IMR-90 (cell line): Measurements from ENCODE around the gene CDK6. TPM values are rescaled to one million over a fixed set of nuclear protein-coding genes. Genes with fewer than 3 reads are reported as not detected.
A peak's percentile ranks its signal among the peaks of the same experiment; 100 is the strongest.

Experiments used
- ATAC-seq: fragments of 200-7000 bp; cut with Tn5 transposase; 2 replicates; pipeline ENCODE4 v1.9.1; 2020; ENCODE audit warnings: low read depth, mild to moderate bottlenecking, moderate library complexity
- BruUV-seq: library from RNA; stranded (reverse); fragments of 400-500 nt; replicated peaks from 2 replicates; lab custom pipeline; 2021; lab: Mats Ljungman, UMichigan
- CTCF ChIA-PET: fragments of 300-600 bp; formaldehyde crosslinking; extraction: SDS; loops from one replicate; lab custom pipeline; 2021; ENCODE audit warnings: antibody characterized with exemption; lab: Yijun Ruan, JAX
- POLR2A ChIA-PET: fragments of 300-600 bp; sonication (Branson Sonifier 250); formaldehyde crosslinking; loops from one replicate; lab custom pipeline; 2022; ENCODE audit warnings: antibody characterized with exemption; ENCODE audit not compliant: unreplicated experiment; lab: Charles Lee
- DNase-seq: peaks from one replicate; pipeline ENCODE4 v3.0.0; 2013
- H2AFZ ChIP-seq: replicated peaks from 2 replicates; pipeline ENCODE3; 2013; ENCODE audit warnings: low read length, mild to moderate bottlenecking; ENCODE audit not compliant: poor library complexity
- H2AK5ac ChIP-seq: 2 replicates; pipeline ENCODE4 v1.6.1; 2013; ENCODE audit warnings: low read depth, low read length, inconsistent platforms
- H2AK9ac ChIP-seq: replicated peaks from 2 replicates; pipeline ENCODE3; 2013; ENCODE audit warnings: mild to moderate bottlenecking, low read depth, low read length, moderate library complexity; ENCODE audit not compliant: poor library complexity
- H2BK120ac ChIP-seq: 2 replicates; pipeline ENCODE4 v1.6.1; 2013; ENCODE audit warnings: low read depth, low read length, inconsistent platforms
- H2BK15ac ChIP-seq: 3 replicates; pipeline ENCODE4 v1.6.1; 2013; ENCODE audit warnings: low read depth, low read length, inconsistent platforms
- H2BK20ac ChIP-seq: 2 replicates; pipeline ENCODE4 v1.6.1; 2013; ENCODE audit warnings: low read depth, mild to moderate bottlenecking, inconsistent platforms, low read length, moderate library complexity
- H2BK5ac ChIP-seq: 2 replicates; pipeline ENCODE4 v1.6.1; 2013; ENCODE audit warnings: mild to moderate bottlenecking, low read depth, low read length, inconsistent platforms; ENCODE audit not compliant: poor library complexity, severe bottlenecking
- H3K14ac ChIP-seq: replicated peaks from 2 replicates; pipeline ENCODE4 v1.6.1; 2013; ENCODE audit warnings: low read depth, low read length, inconsistent platforms
- H3K18ac ChIP-seq: 2 replicates; pipeline ENCODE4 v1.6.1; 2013; ENCODE audit warnings: low read depth, low read length, control low read depth
- H3K23ac ChIP-seq: 2 replicates; pipeline ENCODE4 v1.6.1; 2013; ENCODE audit warnings: low read depth, low read length, inconsistent platforms
- H3K27ac ChIP-seq: 2 replicates; pipeline ENCODE4 v1.5.1; 2013; ENCODE audit warnings: mild to moderate bottlenecking, control low read depth, low read length; ENCODE audit not compliant: insufficient read depth
- H3K27me3 ChIP-seq: 2 replicates; pipeline ENCODE4 v1.6.1; 2013; ENCODE audit warnings: low read length; ENCODE audit not compliant: control insufficient read depth, insufficient read depth
- H3K36me3 ChIP-seq: 2 replicates; pipeline ENCODE4 v1.6.1; 2013; ENCODE audit warnings: low read length, mixed read lengths; ENCODE audit not compliant: control insufficient read depth, insufficient read depth
- H3K4ac ChIP-seq: 2 replicates; pipeline ENCODE4 v1.6.1; 2013; ENCODE audit warnings: low read depth, low read length, inconsistent platforms
- H3K4me1 ChIP-seq: 2 replicates; pipeline ENCODE4 v1.6.1; 2013; ENCODE audit warnings: low read length, mixed read lengths; ENCODE audit not compliant: control insufficient read depth, insufficient read depth
- H3K4me2 ChIP-seq: 2 replicates; pipeline ENCODE4 v1.6.1; 2013; ENCODE audit warnings: low read depth, mild to moderate bottlenecking, control low read depth, low read length, moderate library complexity
- H3K4me3 ChIP-seq: 2 replicates; pipeline ENCODE4 v1.5.1; 2013; ENCODE audit warnings: low read depth, mild to moderate bottlenecking, control low read depth, low read length, moderate library complexity; ENCODE audit not compliant: insufficient read depth
- H3K56ac ChIP-seq: 2 replicates; pipeline ENCODE4 v1.6.1; 2013; ENCODE audit warnings: low read length, inconsistent platforms; ENCODE audit not compliant: insufficient read depth; ENCODE audit errors: extremely low read depth
- H3K79me1 ChIP-seq, 2 experiments: 2 replicates each; pipeline ENCODE4 v1.6.1; 2013; ENCODE audit warnings: low read length in 2 of 2, inconsistent platforms in 1 of 2, low read depth in 1 of 2
- H3K9ac ChIP-seq: 2 replicates; pipeline ENCODE4 v1.6.1; 2013; ENCODE audit warnings: low read depth, low read length, control low read depth
- H3K9me1 ChIP-seq: 2 replicates; pipeline ENCODE4 v1.6.1; 2013; ENCODE audit warnings: low read length, inconsistent platforms; ENCODE audit not compliant: insufficient read depth
- H3K9me3 ChIP-seq: 2 replicates; pipeline ENCODE4 v1.6.1; 2013; ENCODE audit warnings: low read length; ENCODE audit not compliant: control insufficient read depth, insufficient read depth
- H4K20me1 ChIP-seq: 2 replicates; pipeline ENCODE4 v1.6.1; 2013; ENCODE audit warnings: low read length, inconsistent platforms; ENCODE audit not compliant: insufficient read depth
- H4K5ac ChIP-seq: 2 replicates; pipeline ENCODE4 v1.6.1; 2013; ENCODE audit warnings: mild to moderate bottlenecking, low read depth, low read length, control low read depth
- H4K8ac ChIP-seq, 2 experiments: 2 replicates each; pipeline ENCODE4 v1.6.1; 2013; ENCODE audit warnings: low read depth in 2 of 2, low read length in 2 of 2, control low read depth in 1 of 2, inconsistent platforms in 1 of 2
- H4K91ac ChIP-seq: 2 replicates; pipeline ENCODE4 v1.6.1; 2013; ENCODE audit warnings: low read depth, low read length, inconsistent platforms; ENCODE audit not compliant: insufficient read depth
- BHLHE40 ChIP-seq: fragments of 150-350 bp; IDR thresholded peaks from 2 replicates; pipeline ENCODE4 v1.6.1; 2016; ENCODE audit warnings: mild to moderate bottlenecking, low read depth, low read length
- CEBPB ChIP-seq: IDR thresholded peaks from 2 replicates; pipeline ENCODE4 v1.6.1; 2012; ENCODE audit warnings: low read depth, low read length, improper control_type of control experiment
- CHD1 ChIP-seq: IDR thresholded peaks from 2 replicates; pipeline ENCODE4 v1.6.1; 2012; ENCODE audit warnings: low read depth, low read length, improper control_type of control experiment
- FOS ChIP-seq: fragments of 150-350 bp; IDR thresholded peaks from 2 replicates; pipeline ENCODE4 v1.6.1; 2016; ENCODE audit warnings: low read depth, low read length
- MAFK ChIP-seq: IDR thresholded peaks from 2 replicates; pipeline ENCODE4 v1.6.1; 2012; ENCODE audit warnings: low read depth, low read length, improper control_type of control experiment
- MAZ ChIP-seq: IDR thresholded peaks from 2 replicates; pipeline ENCODE4 v1.6.1; 2012; ENCODE audit warnings: low read depth, mild to moderate bottlenecking, low read length, improper control_type of control experiment, moderate library complexity, borderline replicate concordance
- MXI1 ChIP-seq: IDR thresholded peaks from 2 replicates; pipeline ENCODE4 v1.6.1; 2012; ENCODE audit warnings: low read depth, mild to moderate bottlenecking, low read length, moderate library complexity, borderline replicate concordance
- NFE2L2 ChIP-seq: fragments of 150-350 bp; IDR thresholded peaks from 2 replicates; pipeline ENCODE4 v1.6.1; 2016; ENCODE audit warnings: low read depth, mild to moderate bottlenecking, low read length
- POLR2A ChIP-seq: IDR thresholded peaks from 2 replicates; pipeline ENCODE4 v1.6.1; 2012; ENCODE audit warnings: mild to moderate bottlenecking, low read depth, low read length
- RAD21 ChIP-seq: IDR thresholded peaks from 2 replicates; pipeline ENCODE4 v1.6.1; 2012; ENCODE audit warnings: low read length, improper control_type of control experiment
- RCOR1 ChIP-seq: IDR thresholded peaks from 2 replicates; pipeline ENCODE4 v1.6.1; 2012; ENCODE audit warnings: mild to moderate bottlenecking, low read length, improper control_type of control experiment; ENCODE audit not compliant: insufficient replicate concordance
- RFX5 ChIP-seq: IDR thresholded peaks from 2 replicates; pipeline ENCODE4 v1.8.0; 2012; ENCODE audit warnings: low read depth, mild to moderate bottlenecking, low read length, moderate library complexity
- SMC3 ChIP-seq: fragments of 150-350 bp; IDR thresholded peaks from 2 replicates; pipeline ENCODE4 v1.6.1; 2016; ENCODE audit warnings: low read depth, mild to moderate bottlenecking, antibody characterized with exemption, low read length, moderate library complexity
- WGBS, 2 experiments: methylation state at CpG; one replicate each; pipeline versions ENCODE4 v1.1.5 to v1.1.7; 2013; ENCODE audit warnings: missing lambda C conversion rate in 2 of 2; ENCODE audit not compliant: insufficient read length in 1 of 2; ENCODE audit errors: extremely low coverage in 2 of 2; 5-methylcytosine and 5-hydroxymethylcytosine counted together
- dilution Hi-C: fragments of 300-500 bp; cut with HindIII; formaldehyde crosslinking; loops from one replicate; pipeline ENCODE4 v1.14.3; 2018; ENCODE audit warnings: low sequenced_read_pairs; ENCODE audit not compliant: unreplicated experiment
- in situ Hi-C: fragments of 300-500 bp; cut with MboI; formaldehyde crosslinking; loops from 3 replicates; pipeline ENCODE4 v1.14.3; 2019; ENCODE audit warnings: low sequenced_read_pairs, inconsistent platforms, mixed read lengths
- intact Hi-C: fragments of 100-400 bp; cut with micrococcal nuclease; formaldehyde crosslinking; loops from 2 replicates; pipeline ENCODE4 v1.10.0; 2022
- polyA plus RNA-seq, 3 experiments: library from polyadenylated mRNA; depleted of rRNA; stranded (reverse); fragments of >200 nt; gene quantifications; 2 replicates each; pipeline ENCODE4 v1.2.3, GENCODE V29; 2012; ENCODE audit warnings: low replicate concordance in 1 of 3
- total RNA-seq: library from RNA; depleted of rRNA; stranded (reverse); fragments of >200 nt; gene quantifications from 2 replicates; pipeline ENCODE4 v1.2.3, GENCODE V29; 2012
- TF ChIP-seq, protein P1 (sequence below): fragments of 150-350 bp; IDR thresholded peaks from 2 replicates; pipeline ENCODE4 v1.6.1; 2017; ENCODE audit warnings: mild to moderate bottlenecking, antibody characterized with exemption, low read length, low read depth
- TF ChIP-seq, protein P2 (sequence below): conservative IDR thresholded peaks from 2 replicates; pipeline ENCODE4 v1.5.1; 2012; ENCODE audit warnings: mild to moderate bottlenecking, low read depth, low read length, improper control_type of control experiment
- TF ChIP-seq, protein P3 (sequence below): fragments of 150-350 bp; IDR thresholded peaks from 2 replicates; pipeline ENCODE4 v1.6.1; 2016; ENCODE audit warnings: low read depth, mild to moderate bottlenecking, low read length, moderate library complexity, borderline replicate concordance

CDK6 gene
- total and polyA plus RNA-seq, 2 of the 4 experiments (the other 2 are of a cell fraction), result 21.5 to 195 TPM

DNA sequence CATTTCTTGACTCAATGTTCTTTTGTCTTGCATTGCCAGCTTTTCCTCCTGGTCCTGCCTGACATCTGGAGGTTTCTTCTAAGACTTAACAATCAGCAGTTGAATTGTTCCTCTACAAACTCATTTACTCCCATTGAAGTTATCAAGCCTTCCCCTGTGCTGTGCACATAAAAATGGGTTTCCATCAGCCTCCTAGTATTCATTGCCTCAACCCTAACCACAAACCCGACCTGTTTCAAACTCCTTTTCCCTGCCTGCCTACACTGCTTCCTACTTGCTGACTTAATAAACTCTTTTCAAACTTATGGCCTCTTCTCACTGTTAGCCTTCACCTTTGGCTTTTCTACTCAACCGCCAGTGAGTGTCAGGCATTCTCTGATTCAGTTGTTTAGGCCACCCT is 9.4 kb upstream of the CDK6 start:
- POLR2A ChIA-PET, result no interaction called here

More for the DNA sequence above, 9.4 kb upstream of the CDK6 start:
- intact Hi-C loops, result no loop called here
- dilution Hi-C loops, result no loop called here
- Histone ChIP-seq H2AFZ (peak overlapping the region; percentile 29), H3K23ac (no peak overlapping the region), H2BK120ac (no peak overlapping the region; the same call in 1 of the 2 replicates), H3K79me1 (no peaks in the 10 kb centered on the region), H3K14ac (no peak overlapping the region), H3K27ac (no peak overlapping the region), H4K91ac (no peak overlapping the region), H3K9me3 (no peaks in the 10 kb centered on the region), H3K4me2 (no peak overlapping the region), H3K27me3 (no peaks in the 10 kb centered on the region), H3K9me1 (peaks cover 3% of the 10 kb centered on the region; the same call in 1 of the 2 replicates), H2BK5ac (no peak overlapping the region), H3K36me3 (no peaks in the 10 kb centered on the region), H3K4ac (no peak overlapping the region), H2AK9ac (no peak overlapping the region), H2BK15ac (no peak overlapping the region), H4K8ac (no peak overlapping the region), H3K18ac (no peak overlapping the region), H2BK20ac (no peak overlapping the region), H3K4me3 (no peak overlapping the region), H3K56ac (no peak overlapping the region), H3K4me1 (peaks cover 7% of the 10 kb centered on the region; the same call in 1 of the 2 replicates), H2AK5ac (no peak overlapping the region), H4K5ac (no peak overlapping the region; the same call in 1 of the 2 replicates), H3K9ac (no peak overlapping the region), H4K20me1 (no peaks in the 10 kb centered on the region)
- no TSS peak for BruUV-seq
- TF ChIP-seq FOS (no peak), RAD21 (no peak), MAFK (no peak), MAZ (no peak), RFX5 (no peak), NFE2L2 (no peak), CHD1 (no peak), SMC3 (no peak), RCOR1 (no peak), POLR2A (no peak), MXI1 (no peak), CEBPB (no peak), BHLHE40 (no peak)
- TF ChIP-seq, protein P1, sequence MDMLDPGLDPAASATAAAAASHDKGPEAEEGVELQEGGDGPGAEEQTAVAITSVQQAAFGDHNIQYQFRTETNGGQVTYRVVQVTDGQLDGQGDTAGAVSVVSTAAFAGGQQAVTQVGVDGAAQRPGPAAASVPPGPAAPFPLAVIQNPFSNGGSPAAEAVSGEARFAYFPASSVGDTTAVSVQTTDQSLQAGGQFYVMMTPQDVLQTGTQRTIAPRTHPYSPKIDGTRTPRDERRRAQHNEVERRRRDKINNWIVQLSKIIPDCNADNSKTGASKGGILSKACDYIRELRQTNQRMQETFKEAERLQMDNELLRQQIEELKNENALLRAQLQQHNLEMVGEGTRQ, result no peak
- TF ChIP-seq, protein P2, sequence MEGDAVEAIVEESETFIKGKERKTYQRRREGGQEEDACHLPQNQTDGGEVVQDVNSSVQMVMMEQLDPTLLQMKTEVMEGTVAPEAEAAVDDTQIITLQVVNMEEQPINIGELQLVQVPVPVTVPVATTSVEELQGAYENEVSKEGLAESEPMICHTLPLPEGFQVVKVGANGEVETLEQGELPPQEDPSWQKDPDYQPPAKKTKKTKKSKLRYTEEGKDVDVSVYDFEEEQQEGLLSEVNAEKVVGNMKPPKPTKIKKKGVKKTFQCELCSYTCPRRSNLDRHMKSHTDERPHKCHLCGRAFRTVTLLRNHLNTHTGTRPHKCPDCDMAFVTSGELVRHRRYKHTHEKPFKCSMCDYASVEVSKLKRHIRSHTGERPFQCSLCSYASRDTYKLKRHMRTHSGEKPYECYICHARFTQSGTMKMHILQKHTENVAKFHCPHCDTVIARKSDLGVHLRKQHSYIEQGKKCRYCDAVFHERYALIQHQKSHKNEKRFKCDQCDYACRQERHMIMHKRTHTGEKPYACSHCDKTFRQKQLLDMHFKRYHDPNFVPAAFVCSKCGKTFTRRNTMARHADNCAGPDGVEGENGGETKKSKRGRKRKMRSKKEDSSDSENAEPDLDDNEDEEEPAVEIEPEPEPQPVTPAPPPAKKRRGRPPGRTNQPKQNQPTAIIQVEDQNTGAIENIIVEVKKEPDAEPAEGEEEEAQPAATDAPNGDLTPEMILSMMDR, result no peak
- TF ChIP-seq, protein P3, sequence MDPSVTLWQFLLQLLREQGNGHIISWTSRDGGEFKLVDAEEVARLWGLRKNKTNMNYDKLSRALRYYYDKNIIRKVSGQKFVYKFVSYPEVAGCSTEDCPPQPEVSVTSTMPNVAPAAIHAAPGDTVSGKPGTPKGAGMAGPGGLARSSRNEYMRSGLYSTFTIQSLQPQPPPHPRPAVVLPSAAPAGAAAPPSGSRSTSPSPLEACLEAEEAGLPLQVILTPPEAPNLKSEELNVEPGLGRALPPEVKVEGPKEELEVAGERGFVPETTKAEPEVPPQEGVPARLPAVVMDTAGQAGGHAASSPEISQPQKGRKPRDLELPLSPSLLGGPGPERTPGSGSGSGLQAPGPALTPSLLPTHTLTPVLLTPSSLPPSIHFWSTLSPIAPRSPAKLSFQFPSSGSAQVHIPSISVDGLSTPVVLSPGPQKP, result no peak
- CTCF ChIA-PET, result no interaction called here
- in situ Hi-C loops, result loop anchor here (5.0 kb wide), 1 partner anchor 42 kb away; no protein-coding TSS in a partner anchor
- whole genome bisulfite sequencing, 2 experiments, result 100% methylated on average over 1 of the region's 2 CpGs; no CpG with 5 or more reads in 1 of the 2 experiments
- DNase-seq (no peak), ATAC-seq (no peak)
